ENCODE measurements around the gene SLC35B1. TPM values are rescaled to one million over a fixed set of nuclear protein-coding genes. Genes with fewer than 3 reads are reported as not detected.

SLC35B1 gene
- total and polyA plus RNA-seq, 8 donors: 48.8 to 74.9 (median 62.0) TPM

DNA sequence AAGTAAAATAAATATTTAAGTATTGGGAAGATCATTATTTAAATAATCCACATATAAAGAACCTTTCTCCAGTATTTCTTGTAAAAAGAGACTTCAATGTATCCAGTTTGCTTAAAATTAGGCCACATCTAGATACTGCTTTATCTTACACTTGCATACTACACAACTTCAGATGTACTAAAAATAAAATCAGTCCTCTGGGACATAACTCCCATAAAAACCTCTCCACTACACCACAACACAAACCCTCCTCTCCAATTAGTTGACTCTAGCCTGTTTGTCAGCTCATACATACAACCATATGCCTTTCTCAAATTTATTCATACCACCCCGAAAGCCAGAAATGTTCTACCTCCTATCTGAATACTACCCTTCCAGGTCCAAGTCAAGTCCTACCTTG, 51.5 kb downstream of the SLC35B1 start:
- H3K4me1 ChIP-seq: peaks cover 0 to 16% of the 10 kb centered on the region in 2 donors
- H3K9me3 ChIP-seq: no peaks in the 10 kb centered on the region
- no peaks in the 10 kb centered on the region for H3K36me3 ChIP-seq
- H3K27me3 ChIP-seq: no peaks in the 10 kb centered on the region
- intact Hi-C loops (cut with DNase I): no loop called here
- DNase-seq (no peak), ATAC-seq (no peak)
- no peak overlapping the region for H3K27ac ChIP-seq
- no peak overlapping the region for H3K4me3 ChIP-seq
- TF ChIP-seq, protein P1, sequence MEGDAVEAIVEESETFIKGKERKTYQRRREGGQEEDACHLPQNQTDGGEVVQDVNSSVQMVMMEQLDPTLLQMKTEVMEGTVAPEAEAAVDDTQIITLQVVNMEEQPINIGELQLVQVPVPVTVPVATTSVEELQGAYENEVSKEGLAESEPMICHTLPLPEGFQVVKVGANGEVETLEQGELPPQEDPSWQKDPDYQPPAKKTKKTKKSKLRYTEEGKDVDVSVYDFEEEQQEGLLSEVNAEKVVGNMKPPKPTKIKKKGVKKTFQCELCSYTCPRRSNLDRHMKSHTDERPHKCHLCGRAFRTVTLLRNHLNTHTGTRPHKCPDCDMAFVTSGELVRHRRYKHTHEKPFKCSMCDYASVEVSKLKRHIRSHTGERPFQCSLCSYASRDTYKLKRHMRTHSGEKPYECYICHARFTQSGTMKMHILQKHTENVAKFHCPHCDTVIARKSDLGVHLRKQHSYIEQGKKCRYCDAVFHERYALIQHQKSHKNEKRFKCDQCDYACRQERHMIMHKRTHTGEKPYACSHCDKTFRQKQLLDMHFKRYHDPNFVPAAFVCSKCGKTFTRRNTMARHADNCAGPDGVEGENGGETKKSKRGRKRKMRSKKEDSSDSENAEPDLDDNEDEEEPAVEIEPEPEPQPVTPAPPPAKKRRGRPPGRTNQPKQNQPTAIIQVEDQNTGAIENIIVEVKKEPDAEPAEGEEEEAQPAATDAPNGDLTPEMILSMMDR (IDR thresholded peaks at IDR 0.05): no peak

Other genes starting within 250 kb of the SLC35B1 start
- gene NGFR, start 212.7 kb downstream of the SLC35B1 start, total RNA-seq: 1 to 10 TPM; 2.7 to 3.8 TPM
- 10 to 100 TPM in 5 of 6 donors, 1 to 10 TPM in 1; 9.7 to 16.2 (median 12.5) TPM for gene NGFR, start 212.7 kb downstream of the SLC35B1 start, polyA plus RNA-seq (ENCODE audit: insufficient read length in 6 of 6)
- gene NXPH3, start 132.1 kb downstream of the SLC35B1 start, total RNA-seq: 1 to 10 TPM; 2.1 to 2.7 TPM
- 1 to 10 TPM; 1.0 to 1.4 (median 1.2) TPM for gene NXPH3, start 132.1 kb downstream of the SLC35B1 start, polyA plus RNA-seq (ENCODE audit: insufficient read length in 6 of 6)
- gene SPOP, start 29.9 kb downstream of the SLC35B1 start, total RNA-seq: 10 to 100 TPM; 79.5 to 89.6 TPM
- 10 to 100 TPM; 68.7 to 86.3 (median 78.5) TPM for gene SPOP, start 29.9 kb downstream of the SLC35B1 start, polyA plus RNA-seq (ENCODE audit: insufficient read length in 6 of 6)
- gene FAM117A, start 56.2 kb upstream of the SLC35B1 start, total RNA-seq: 10 to 100 TPM; 11.9 to 13.4 TPM
- gene FAM117A, start 56.2 kb upstream of the SLC35B1 start, polyA plus RNA-seq (ENCODE audit: insufficient read length in 6 of 6): 10 to 100 TPM; 23.0 to 27.1 (median 25.3) TPM
- gene KAT7, start 80.7 kb upstream of the SLC35B1 start, total RNA-seq: 10 to 100 TPM; 51.3 to 55.4 TPM
- 10 to 100 TPM; 44.1 to 56.7 (median 50.5) TPM for gene KAT7, start 80.7 kb upstream of the SLC35B1 start, polyA plus RNA-seq (ENCODE audit: insufficient read length in 6 of 6)
- not detected for gene TAC4, start 140.1 kb upstream of the SLC35B1 start, total RNA-seq
- gene TAC4, start 140.1 kb upstream of the SLC35B1 start, polyA plus RNA-seq (ENCODE audit: insufficient read length in 6 of 6): 1 to 10 TPM in 2 of 6 donors, under 1 TPM in 4; 0.54 to 1.1 (median 0.70) TPM

Measured in left lung (tissue), 10 donors.